ENCODE data around the gene USP33. TPM values are rescaled to one million over a fixed set of nuclear protein-coding genes. Genes with fewer than 3 reads are reported as not detected.
"Not testable (repeated sequence)": the region's sequence is repeated elsewhere in the genome, so short reads cannot be mapped to it uniquely, and the experiment has no call there.

USP33 gene
- 10 to 100 TPM; 13.0 to 49.3 (median 33.5) TPM for polyA plus RNA-seq

DNA sequence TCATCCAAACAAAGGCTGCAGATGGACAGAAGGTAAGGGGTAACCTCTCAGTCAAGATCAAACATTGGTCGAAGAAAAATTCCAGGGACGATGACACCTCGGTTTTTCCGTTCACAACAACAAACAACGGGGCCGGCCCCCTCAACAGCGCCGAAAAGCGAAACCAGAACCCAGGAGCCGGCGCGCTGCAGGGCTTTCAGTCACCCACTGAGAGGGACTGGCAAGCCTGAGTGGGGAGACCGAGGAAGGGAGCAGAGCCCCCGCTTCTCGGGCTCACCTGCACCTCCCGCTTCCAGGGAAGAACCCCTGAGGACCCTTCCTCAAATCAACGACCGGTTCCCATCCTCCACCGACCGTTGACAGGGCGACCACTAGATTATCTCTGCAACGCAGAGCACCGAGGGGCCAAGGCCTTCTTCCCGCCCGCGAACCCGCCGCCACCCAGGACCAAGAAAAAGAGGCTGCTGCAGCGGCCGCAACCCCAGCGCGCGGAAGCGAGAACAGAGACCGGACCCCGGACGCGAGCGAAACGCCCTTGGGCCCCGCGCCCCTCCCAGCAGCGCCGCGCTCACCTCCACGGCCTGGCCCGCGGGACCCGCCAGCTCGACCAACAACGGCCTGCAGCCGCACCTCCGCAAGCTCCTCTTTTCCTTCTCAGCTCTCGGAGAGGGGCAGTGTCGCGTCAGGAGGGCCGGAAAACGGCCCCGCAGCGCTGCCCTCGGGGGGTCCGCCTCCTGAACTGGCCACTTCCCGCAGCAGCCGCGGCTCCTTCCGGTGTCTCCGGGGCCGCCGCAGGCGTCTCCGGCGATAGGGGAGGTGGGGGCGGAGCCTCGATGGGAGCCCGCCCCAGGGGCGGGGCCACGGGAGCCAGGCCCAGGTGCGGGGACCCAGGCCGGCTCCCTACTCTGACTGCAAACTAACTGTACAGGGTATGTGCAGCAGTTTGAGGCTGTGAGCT lies at the start of gene USP33:
Gene USP33 (minus strand): TSS at position 782 of the 958 bp plus-strand sequence. CDS start 18,155 bp downstream, outside the sequence.
- 0 to 1% (median 1%) methylated on average over 73 to 79 of the region's 79 CpGs for WGBS, 3 donors
- peak within 1 kb of the TSS; percentile 26 for H3K27ac ChIP-seq (ENCODE audit: low read depth, low read length)

GRCh38 chr1:77803371-77803770 lies 43.7 kb upstream of the USP33 start:
- 68 to 79% (median 70%) methylated on average over 2 of the region's 2 CpGs for WGBS, 3 donors
- no peak overlapping the region for H3K27ac ChIP-seq (ENCODE audit: low read depth, low read length)

DNA sequence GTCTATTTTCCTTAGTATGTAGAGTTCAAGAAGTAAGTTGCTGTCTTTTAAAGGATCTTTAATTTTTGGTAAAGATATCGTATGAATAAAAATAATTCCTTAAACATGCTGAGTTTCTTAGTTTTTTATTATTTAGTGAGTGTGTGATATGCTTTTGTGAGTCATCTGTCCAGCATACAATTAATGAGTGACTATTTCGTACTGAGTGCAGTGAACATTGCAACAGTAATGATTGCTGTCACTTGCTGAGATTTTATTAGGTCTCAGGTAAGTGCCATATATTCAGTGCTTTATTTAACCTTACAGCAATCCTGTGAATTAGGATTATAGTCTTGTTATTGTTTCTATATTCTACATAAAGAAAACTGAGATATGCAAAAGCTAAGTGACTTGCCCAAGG lies 42.4 kb upstream of the USP33 start:
- WGBS, 3 donors, result 94 to 97% (median 95%) methylated on average over 2 of the region's 2 CpGs
- no peak overlapping the region for H3K27ac ChIP-seq (ENCODE audit: low read depth, low read length)

- H3K27ac ChIP-seq (ENCODE audit: low read depth, low read length), result no peak overlapping the region
Measured at GRCh38 chr1:77797991-77798390, 38.3 kb upstream of the USP33 start.

GRCh38 chr1:77796695-77797405 lies 37.2 kb upstream of the USP33 start:
- H3K27ac ChIP-seq (ENCODE audit: low read depth, low read length), result no peak overlapping the region
- 75 to 87% (median 85%) methylated on average over 5 of the region's 5 CpGs for WGBS, 3 donors

DNA sequence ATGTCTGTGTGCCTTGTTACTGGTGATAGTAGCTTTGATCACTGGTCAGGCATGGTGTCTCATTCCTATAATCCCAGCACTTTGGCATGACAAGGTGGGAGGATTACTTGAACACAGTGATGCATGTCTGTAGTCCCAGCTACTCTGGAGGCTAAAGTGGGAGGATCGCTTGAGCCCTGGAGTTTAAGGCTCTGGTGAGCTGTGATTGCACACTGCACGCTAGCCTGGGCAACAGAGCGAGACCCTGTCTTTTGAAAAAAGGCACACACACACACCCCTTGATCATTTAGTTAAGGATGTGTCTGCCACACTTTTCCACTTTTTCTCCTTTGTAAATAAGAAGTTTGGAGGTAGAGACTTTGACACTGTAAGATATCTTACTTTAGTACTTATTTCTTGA lies 34.9 kb upstream of the USP33 start:
- 98 to 100% (median 98%) methylated on average over 3 of the region's 3 CpGs for WGBS, 3 donors
- no peak overlapping the region for H3K27ac ChIP-seq (ENCODE audit: low read depth, low read length)

DNA sequence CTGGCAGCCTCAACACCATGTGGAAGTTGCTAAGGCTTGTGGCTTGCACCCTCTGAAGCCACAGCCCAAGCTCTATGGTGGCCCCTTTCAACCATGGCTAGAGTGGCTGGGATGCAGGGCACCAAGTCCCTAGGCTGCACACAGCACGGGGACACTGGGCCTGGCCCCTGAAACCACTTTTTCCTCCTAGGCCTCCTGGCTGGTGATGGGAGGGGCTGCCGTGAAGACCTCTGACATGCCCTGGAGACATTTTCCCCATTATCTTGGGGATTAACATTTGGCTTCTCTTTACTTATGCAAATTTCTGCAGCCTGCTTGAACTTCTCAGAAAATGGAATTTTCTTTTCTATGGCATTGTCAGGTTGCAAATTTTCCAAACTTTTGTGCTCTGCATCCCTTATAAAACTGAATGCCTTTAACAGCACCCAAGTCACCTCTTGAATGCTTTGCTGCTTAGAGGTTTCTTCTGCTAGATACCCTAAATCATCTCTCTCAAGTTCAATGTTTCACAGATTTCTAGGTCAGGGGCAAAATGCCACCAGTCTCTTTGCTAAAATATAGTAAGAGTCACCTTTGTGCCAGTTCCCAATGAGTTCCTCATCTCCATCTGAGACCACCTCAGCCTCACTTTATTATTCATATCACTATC lies 26.6 kb upstream of the USP33 start:
- 76 to 96% (median 90%) methylated on average over 2 of the region's 2 CpGs for WGBS, 3 donors

GRCh38 chr1:77783141-77783540 lies 23.5 kb upstream of the USP33 start:
- 58 to 95% (median 80%) methylated on average over 2 of the region's 2 CpGs for WGBS, 3 donors
- H3K27ac ChIP-seq (ENCODE audit: low read depth, low read length), result no peak overlapping the region

More for the DNA sequence above, 26.6 kb upstream of the USP33 start:
- H3K27ac ChIP-seq (ENCODE audit: low read depth, low read length), result not testable (repeated sequence)

DNA sequence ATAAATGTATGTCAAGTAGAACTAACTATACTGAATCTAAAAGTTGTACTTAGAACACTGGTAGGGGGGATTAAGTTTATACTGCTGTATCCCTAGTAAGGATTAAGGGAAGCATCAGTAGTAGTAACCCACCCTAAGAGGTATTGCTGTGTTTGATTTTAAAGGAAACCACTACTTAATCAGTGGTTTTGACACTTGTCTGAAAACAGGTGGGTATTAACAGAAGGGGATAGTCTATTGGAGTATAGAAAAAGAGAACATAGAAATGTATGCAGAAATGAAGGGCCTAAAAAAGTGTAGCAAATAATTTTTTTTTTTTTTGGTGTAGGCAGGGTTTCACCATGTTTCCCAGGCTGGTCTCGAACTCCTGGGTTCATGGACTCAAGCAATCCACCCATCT lies 22.0 kb upstream of the USP33 start:
- 86 to 100% (median 95%) methylated on average over 1 of the region's 1 CpG for WGBS, 3 donors
- no peak overlapping the region for H3K27ac ChIP-seq (ENCODE audit: low read depth, low read length)

- WGBS, 3 donors, result 0 to 1% (median 0%) methylated on average over 40 of the region's 40 CpGs
Measured at GRCh38 chr1:77779529-77780281, 20.1 kb upstream of the USP33 start, which contains the start of gene MIGA1. Gene MIGA1, plus strand, starts transcription at chr1:77779649. Its CDS starts 3,604 bp downstream, at chr1:77783253.

GRCh38 chr1:77776007-77776700 lies 16.5 kb upstream of the USP33 start:
- 52 to 65% (median 65%) methylated on average over 7 of the region's 7 CpGs for WGBS, 3 donors
- no peak overlapping the region for H3K27ac ChIP-seq (ENCODE audit: low read depth, low read length)

More at GRCh38 chr1:77779529-77780281, 20.1 kb upstream of the USP33 start, which contains the start of gene MIGA1:
- no peak within 1 kb of the TSS for H3K27ac ChIP-seq (ENCODE audit: low read depth, low read length)

DNA sequence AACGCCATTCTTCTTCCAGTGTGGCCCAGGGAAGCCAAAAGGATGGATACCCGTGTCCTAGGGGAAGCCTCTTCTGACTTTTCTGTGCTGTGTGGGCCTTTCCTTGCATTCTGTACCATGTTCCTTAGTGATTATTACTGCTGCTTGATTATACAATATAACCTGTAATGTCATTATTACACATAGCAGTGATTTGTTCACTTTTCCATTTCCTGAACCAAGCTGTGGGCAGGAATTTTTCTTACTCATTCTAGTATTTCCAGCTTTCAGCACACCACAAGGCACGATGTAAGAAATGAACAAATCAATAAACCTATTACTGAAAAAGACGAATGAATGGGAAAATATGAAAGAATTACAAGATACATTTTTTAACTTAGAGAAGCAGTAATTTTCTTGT lies 8.4 kb upstream of the USP33 start:
- no peak overlapping the region for H3K27ac ChIP-seq (ENCODE audit: low read depth, low read length)
- WGBS, 3 donors, result 57 to 90% (median 89%) methylated on average over 4 of the region's 4 CpGs

GRCh38 chr1:77762072-77762476 lies 2.4 kb upstream of the USP33 start:
- WGBS, 3 donors, result 55 to 68% (median 63%) methylated on average over 1 of the region's 1 CpG
- H3K27ac ChIP-seq (ENCODE audit: low read depth, low read length), result no peak overlapping the region

GRCh38 chr1:77757603-77758002 lies 2.0 kb downstream of the USP33 start:
- WGBS, 3 donors, result 25 to 34% (median 32%) methylated on average over 2 of the region's 2 CpGs
- no peak overlapping the region for H3K27ac ChIP-seq (ENCODE audit: low read depth, low read length)

GRCh38 chr1:77757066-77757584 lies 2.5 kb downstream of the USP33 start:
- no peak overlapping the region for H3K27ac ChIP-seq (ENCODE audit: low read depth, low read length)
- WGBS, 3 donors, result 13 to 36% (median 30%) methylated on average over 1 of the region's 1 CpG

DNA sequence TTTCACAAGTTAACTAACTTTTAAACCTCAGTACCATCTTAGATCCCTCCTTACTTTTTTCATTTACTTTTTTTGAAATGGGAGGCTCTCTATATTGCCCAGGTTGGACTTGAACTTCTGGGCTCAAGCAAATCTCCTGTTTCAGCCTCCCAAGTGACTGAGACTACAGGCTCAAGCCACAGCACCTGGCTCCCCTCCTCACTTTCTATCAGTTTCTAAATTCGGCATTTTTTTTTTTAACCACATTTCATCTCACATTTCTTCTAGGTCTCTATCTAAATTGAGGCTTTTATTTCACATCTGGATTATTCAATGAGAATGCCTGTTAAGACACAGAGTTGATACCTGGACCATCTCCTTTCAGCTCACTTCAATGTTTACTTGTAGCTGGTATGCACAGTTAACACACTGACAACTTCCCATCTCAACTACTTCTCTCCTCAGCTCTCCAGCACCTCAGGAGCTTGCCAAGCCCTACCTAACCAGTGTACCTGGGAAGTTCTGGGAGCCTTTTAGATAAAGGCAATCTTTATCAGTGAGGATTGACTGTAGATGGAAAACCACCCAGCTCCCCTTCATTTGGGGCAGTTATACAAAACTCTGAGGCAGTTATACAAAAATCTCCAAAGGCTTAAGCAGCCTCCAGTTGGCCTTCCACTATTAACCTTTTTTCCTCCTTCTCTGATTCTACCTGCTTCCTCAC lies 3.4 kb downstream of the USP33 start:
- WGBS, 3 donors, result 47 to 78% (median 78%) methylated on average over 1 of the region's 1 CpG
- H3K27ac ChIP-seq (ENCODE audit: low read depth, low read length), result no peak overlapping the region

DNA sequence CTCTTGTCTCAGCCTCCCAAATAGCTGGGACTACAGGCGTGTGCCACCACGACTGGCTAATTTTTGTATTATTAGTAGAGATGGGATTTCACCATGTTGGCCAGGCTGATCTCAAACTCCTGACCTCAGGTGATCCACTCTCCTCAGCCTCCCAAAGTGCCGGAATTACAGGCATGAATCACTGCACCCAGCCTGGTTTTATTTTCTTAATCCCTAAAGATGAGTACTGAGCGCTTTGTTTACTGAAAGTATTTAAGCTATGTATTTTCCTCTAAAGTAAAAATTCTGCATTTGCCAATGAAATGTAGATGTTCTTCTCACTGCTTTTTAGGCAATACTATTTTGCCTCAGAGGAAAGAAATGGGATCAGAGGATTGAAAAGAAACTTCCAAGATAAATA lies 10.2 kb downstream of the USP33 start:
- WGBS, 3 donors, result 93 to 98% (median 97%) methylated on average over 4 of the region's 4 CpGs
- not testable (repeated sequence) for H3K27ac ChIP-seq (ENCODE audit: low read depth, low read length)
